Fibroblast of lung (primary cell): ENCODE data around the gene NCSTN.

Experiments used
- CTCF ChIP-seq, 2 donors: IDR thresholded peaks in 1 of 2; conservative IDR thresholded peaks in 1 of 2; 1 replicate in 1 of 2; 2 replicates in 1 of 2; pipeline ENCODE4 v1.5.1; 2011 to 2012; ENCODE audit warnings: low read length in 2 of 2, control low read depth in 1 of 2, inconsistent platforms in 1 of 2, low read depth in 1 of 2, mild to moderate bottlenecking in 1 of 2
- EZH2 ChIP-seq: IDR thresholded peaks from 2 replicates; pipeline ENCODE4 v1.5.1; 2012; ENCODE audit warnings: low read length, control low read depth, mild to moderate bottlenecking; ENCODE audit errors: missing control alignments

DNA sequence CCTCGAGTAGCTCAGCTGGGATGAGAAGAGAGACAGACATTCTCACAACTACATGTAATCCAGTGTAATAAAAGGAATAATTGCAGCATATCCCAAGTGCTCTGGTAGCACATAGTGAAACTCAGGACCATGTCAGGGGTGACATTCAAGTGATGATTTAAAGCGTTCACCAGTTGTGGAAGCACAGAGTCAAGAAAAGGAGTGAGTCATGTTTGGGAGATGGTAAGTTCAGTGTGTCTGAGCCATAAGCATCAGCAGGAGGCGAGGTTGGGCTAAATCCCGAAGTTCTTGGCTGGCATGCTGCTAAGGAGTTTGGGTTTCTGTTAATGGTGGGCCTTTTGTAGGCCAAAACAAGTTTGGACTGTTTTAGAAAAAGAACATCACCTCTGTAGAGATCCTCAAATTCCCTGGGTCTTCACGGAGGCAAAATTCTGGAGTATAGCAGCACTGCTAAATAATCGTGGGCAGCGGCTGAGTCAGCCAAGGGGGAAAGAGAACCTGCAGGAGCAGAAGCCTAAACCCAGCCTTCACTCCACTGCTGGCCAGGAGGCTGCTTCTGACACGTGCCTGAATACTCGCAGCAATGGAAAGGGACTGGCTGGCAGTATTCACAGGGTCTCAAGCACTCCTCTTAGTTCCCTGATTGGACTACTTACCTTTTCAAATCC lies 16.5 kb downstream of the NCSTN start:
- TF ChIP-seq EZH2, result no peak
- TF ChIP-seq CTCF (conservative IDR thresholded peaks at IDR 0.05 in 1 of 2, IDR thresholded peaks at IDR 0.05 in 1 of 2; ENCODE audit: low read depth in 1 of 2, low read length in 2 of 2), result no peak
